NCI-H748 (cell line): Measurements from ENCODE around the gene NOL3.
A peak's percentile ranks its signal among the peaks of the same experiment; 100 is the strongest.

Source experiments
- DNase-seq: peaks from one replicate; lab custom pipeline; 2025; ENCODE audit not compliant: unreplicated experiment; lab: John Stamatoyannopoulos, UW

The NOL3 gene

DNA sequence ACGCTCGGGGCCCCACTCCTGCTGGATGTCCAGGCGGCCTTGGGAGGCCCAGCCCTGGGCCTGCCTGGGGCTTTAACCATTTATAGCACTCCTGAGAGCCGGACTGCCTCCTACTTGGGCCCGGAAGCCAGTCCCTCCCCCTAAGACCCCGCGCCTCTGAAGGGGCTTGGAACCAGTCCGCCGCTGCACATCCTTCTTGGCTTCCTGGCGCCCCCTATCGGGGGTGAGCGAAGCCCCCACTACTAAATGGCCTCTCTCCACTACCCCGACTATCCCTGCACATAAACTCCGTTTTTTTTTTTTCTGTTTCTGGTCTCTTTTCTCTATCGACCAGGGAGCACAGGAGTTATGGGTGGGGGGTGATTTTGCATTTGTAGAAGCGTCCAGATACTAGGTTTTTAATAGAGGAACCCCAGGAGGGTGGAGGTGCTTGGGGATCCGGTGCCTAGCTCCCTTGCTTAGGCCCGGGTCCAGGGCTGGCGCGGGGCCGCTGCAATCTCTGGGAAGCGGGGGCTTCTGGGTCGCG, 633 bp upstream of the NOL3 start:
- peak; percentile 66 for DNase-seq

DNA sequence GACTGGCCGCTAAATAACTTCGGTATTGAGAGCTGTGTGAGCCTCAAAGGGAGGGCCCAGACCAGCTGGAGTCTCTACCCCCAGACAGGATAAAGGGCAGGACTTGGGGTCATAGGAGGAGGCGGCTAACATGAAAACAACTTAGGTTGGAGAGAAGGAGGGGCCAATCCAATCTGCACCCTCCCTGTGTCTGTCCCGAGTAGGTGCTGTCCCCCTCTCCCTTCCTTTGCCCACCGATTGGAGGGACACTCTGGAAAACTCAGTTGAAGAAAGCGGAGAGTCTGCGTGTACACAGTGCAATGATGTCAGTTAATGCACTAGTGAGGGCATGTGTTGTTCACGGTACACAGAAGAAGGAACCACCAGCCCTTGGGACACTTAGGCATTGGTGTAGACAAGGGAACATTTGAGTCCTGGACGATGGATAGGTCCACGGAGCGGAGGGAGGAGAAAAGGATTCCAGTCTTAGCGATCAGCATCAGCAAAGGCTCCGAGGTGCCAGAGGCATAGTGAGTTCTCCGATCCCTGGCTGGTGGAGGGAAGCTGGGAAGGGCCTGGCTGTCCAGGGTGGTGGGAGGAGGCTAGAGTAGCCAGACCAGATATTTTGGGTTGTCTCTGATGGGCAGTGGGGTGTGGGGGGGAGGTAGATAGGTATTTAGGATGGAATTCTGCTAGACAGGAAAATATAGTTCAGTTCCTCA, 761 bp downstream of the NOL3 start:
- DNase-seq, result peak; percentile 4

DNA sequence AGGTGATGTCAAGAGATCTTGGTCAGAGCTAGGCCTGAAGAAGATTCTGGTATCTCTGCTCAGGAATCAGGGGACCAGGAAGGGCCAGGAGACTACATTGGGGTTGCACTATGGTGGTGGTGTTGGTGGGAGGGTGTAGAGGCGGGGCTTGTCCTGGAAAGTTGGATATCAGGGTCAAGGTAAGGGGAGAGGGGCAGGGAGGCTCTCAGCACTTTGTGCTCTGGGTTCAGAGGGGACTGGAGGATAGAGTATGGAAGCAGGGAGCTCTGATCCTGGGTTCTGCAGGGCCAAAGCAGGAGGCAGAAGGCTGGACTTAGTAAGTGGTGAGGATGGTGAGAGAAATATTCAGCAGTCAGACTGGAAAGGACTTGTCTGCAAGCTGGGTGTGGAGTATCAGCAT, 3.0 kb downstream of the NOL3 start:
- DNase-seq, result no peak

DNA sequence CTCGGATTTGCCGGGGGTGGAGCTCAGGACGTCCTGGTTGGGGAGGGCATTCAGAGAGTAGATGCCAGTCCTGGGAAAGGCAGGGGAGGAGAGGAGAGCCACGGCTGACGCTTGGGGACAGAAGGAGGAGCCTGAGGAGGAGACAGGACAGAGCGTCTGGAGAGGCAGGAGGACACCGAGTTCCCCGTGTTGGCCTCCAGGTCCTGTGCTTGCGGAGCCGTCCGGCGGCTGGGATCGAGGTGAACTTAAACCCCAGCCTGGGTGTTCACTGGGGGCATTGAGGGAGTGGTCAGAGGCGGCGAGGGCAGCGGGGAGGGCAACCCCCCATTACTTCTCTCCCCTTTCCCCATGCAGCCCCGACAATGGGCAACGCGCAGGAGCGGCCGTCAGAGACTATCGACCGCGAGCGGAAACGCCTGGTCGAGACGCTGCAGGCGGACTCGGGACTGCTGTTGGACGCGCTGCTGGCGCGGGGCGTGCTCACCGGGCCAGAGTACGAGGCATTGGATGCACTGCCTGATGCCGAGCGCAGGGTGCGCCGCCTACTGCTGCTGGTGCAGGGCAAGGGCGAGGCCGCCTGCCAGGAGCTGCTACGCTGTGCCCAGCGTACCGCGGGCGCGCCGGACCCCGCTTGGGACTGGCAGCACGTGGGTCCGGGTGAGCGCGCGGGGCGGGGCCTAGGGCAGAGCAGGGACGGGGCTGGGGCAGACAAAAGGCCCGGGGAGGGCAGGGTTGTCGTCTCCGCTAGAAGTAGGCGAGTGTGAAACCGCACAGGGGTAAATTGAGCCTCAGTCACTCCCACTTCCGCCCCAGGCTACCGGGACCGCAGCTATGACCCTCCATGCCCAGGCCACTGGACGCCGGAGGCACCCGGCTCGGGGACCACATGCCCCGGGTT, 3.7 kb downstream of the NOL3 start:
- peak; percentile 86 for DNase-seq

DNA sequence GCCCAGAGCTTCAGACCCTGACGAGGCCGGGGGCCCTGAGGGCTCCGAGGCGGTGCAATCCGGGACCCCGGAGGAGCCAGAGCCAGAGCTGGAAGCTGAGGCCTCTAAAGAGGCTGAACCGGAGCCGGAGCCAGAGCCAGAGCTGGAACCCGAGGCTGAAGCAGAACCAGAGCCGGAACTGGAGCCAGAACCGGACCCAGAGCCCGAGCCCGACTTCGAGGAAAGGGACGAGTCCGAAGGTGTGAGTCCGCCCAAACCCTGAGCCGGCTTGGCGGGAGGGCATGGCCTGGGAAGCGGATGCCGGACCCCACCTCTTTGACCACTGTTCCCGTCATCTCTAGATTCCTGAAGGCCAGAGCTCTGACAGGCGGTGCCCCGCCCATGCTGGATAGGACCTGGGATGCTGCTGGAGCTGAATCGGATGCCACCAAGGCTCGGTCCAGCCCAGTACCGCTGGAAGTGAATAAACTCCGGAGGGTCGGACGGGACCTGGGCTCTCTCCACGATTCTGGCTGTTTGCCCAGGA, 4.4 kb downstream of the NOL3 start:
- no peak for DNase-seq

DNA sequence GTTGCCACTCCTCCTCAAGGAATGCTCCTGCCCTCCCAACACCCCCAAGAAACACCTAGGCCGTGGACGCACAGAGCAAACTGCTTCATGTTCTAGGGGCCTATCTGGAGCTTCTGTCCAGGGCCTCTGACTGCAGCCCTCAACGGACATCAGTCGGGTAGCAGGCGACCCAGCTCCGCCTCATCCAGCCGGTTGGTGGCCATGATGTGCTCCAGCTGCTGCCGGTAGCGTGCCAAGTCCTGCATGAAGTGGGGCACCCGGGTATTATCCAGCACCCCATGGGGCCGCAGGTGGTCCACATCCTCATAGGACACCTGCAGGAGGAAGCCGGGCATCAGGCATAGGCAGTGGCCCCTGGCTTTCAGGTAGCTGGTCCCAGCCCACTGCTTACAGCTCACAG, 6.3 kb downstream of the NOL3 start:
- no peak for DNase-seq

DNA sequence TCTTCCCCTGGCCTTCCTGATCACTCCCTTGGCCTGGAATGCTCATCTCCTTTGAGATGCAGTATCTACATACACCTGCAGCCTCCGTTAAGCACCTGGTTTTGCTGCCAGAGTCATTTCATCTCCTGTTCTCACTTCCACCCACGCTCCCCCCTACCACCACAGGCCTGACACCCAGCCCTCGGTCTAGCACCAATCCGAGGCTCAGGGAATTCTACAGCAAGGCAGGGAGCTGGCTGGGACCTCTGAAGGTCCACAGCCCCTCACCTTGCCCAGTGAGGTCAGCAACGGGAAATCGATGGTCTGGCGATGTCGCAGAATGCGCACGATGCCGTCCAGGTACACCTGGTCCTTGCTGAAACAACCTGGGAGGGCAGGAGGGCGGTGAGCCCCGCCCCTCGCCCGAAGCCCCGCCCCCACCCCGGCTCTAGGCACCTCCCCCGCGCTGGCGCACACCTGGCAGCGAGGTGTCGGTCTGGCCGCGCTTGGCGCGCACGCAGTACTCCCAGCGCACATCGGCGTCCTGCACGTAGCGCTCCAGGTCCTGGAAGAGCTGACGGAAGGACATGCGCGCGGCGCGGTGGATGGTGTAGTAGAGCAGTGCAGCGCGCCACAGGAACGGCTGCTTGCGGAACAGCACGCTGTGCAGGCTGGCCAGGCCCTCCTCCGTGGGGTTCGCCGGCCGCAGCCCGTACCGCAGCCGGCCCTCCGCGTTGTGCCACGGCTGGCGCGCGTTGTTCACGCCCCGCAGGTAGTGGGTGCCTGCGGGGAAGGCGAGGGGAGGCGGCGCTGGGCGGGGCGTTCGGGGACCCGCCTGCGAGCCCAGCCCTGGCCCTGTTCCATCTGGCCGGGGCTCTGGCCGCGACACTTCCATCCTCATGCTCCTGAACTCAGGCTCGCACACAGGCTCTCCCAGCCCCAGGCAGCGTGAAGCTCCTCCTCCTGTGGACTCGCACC, 7.7 kb downstream of the NOL3 start:
- DNase-seq, result peak; percentile 95

DNA sequence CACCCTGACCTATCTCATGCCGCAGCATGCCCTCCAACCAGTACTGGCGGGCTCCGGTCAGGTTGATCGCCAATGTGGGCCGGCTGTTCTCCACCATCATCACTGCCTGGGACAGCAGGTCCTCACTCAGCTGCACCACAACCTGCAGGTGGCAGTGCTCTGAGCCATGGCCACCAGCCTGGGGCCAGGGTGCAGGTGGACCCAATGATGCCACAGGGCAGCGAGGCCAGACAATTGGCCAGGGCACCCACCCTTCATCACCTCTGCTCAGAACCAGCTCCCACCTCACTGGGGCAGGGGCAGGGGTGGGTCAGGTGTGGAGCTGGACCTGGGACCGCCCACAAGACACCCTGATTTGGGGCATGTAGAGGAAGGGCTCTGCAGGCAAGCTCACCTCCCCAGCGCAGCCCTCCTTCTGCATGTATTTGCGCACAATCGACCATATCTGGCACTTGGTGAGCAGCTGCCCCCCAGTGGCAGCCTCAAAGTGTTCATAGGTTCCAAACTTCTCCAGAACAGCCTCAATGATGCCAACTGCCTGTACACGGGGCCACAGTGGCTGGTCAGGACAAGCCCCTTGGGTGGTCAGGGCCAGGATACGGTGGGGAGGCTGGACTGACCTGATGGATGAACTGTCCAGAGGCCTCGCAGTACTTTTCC, 9.2 kb downstream of the NOL3 start:
- DNase-seq, result peak; percentile 3

DNA sequence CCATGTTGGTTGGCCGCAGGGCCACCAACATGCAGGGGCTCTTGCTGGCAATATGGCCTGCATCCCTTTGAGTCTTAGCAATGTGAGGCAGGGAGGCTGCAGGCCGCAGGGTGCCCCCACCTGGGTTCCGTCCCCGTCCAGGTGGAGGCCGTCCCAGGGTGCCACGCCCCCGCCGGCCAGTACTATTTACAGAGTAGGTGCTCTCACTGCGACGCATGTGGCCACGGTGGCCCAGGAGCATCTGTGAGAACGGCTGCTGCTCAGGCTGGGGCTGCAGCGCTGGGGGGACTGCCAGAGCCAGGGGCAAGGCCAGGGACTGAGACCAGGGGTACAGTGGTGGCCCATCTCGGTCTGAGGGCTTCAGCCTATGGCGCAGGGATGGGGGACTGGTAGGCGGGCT, 9.8 kb downstream of the NOL3 start:
- no peak for DNase-seq

DNA sequence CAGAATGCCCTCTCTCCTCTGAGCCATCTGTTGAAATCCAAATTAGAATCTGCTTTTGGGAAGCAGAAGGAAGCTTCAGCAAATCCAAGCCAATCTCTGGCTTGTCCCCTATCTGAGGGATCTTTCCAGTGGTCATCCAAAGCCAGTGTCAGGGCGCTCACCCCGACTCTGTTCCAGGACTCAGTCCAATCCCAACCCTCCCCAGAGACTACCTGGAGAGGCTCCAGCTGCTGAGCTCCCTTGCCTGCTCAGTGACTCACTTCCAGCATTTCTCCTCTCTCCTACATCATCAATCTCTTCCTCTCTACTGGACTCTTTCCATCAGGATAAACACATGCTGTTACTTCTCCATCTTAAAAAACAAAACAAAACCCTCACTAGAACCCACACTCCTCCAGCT, 11.0 kb downstream of the NOL3 start:
- DNase-seq, result no peak

DNA sequence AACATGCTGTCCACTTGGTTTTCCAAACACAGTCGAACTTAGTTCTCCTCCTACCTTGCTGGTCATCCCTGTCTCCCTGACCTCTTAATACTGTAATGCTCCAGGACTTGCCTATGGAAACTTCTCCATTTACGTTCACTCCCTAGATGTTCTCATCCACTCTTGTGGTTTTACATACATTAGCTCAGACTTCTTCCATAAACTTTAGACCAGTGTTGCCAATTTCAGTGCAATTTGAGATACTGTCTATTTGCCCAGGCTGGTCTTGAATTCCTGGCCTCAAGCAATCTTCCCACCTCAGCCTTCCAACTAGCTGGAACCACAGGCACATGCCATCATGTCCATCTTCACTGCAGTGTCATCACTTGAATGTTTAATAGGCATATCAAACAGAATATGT, 11.9 kb downstream of the NOL3 start:
- DNase-seq, result no peak

DNA sequence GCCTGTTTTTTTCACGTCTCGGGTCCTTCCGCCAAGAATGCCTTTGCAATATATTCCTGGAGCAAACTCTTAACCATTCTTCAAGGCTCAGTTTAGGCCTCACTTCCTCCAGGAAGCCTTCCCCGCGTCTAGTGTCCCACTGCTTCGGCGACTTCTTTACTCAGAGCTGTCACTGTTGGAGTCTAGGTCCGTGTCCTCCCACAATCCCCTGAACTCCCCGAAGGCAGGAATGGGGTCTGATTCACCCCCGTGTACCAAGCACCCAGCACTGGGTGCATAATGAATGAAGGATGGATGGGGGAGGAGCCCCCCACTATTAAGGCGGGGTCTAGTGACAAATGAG, 12.9 kb downstream of the NOL3 start:
- no peak for DNase-seq

DNA sequence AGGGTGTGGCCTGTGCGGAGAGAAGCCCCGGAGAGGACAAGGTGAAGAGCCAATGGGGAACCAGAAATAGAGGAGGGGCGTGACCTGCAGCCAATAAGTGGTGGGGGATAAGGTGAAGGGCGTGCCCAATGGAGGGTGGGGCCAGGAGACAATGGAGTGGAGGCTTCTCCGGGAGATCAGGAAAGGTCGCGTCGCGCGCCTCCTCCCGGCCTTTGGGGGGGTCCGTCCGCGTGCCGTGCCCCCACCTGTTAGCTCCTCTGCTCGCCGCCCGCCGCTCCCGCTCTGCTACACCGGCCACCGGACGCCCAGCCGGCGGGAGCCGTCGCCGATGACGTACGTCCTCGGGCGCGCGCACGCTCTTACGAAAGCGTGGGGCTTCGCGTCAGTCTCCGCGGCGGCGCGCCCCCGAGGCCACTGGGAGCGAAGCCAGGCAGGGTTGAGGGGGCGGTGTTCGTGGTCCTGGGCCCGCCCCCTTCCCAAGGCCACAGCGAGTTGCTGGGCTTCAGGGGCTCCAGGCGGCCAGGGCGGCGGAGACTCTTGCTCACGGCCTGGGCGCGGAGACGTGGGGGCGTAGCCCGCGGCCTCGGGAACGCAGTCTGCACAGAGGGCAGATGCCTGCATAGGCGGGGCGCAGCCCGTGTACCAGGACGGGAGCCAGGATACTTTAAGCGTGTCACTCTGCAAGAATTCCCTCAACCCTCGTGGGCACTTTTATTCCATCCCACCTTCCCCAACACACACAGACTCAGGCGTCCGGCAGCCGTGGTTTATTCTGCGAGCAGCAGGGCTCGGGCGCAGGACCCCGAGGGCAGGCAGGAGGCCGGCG, 13.5 kb downstream of the NOL3 start, which contains the start of gene MATCAP1:
Gene MATCAP1, minus strand, starts transcription at position 337 of the 826 bp plus-strand sequence. CDS start 3,353 bp downstream, outside the sequence.
- DNase-seq, result peak; percentile 96

DNA sequence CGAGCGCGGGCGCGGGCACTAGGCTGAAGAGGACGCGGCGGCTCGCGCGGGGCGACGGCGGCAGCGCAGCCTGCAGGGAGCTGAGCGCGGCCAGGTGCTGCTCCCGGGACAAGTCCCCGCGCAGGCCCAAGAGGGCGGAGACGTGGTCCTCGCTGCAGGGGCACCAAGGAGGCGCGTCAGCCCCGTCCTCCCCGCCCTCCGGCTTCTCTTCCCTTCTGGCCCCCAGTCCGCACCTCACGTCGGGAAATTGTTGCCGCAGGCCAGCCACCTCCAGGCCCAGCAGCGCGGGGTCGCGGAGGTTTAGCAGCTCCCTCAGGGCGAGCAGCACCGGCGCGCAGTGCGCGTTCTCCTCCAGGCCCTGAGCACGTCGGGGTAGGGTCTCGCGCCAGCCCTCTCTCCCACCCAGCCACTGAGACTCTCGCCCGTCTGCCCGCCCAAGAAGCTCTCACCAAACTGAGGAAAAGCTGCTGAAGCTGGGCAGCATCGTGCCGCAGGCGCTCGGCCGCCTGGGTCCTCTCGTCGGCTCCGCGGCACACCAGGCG, 14.2 kb downstream of the NOL3 start:
- DNase-seq, result peak; percentile 68

DNA sequence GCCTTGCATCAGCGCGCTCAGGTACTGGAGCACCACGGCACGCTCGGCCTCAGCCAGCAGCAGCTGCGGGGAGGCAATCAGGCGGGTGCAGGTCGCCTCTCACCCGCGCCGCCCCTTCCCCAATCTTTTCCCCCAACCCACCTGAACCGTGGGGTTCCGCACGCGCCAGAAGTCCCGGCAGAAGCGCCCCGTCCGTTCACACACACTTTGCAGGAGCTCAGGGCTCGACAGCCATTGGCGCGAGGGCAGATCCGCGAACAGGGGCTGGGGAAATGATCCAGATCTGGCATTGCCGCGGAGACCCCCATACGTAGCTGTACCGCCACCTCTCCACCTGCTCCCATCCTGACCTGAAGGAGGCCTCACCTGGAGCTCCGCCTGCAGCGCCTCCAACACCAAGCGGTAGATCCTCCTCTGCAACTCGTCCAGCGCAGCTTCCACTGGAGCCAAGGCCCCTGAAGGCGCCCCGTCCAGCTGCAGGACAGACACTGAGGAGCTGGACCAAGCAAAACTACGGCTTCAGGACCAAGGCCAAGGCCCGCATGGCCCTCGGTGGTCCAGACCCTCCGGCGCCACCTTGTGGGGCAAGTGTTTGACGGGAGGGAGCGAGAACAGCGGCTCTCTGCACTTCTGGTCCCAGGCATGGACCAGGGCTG, 14.8 kb downstream of the NOL3 start:
- peak; percentile 78 for DNase-seq

DNA sequence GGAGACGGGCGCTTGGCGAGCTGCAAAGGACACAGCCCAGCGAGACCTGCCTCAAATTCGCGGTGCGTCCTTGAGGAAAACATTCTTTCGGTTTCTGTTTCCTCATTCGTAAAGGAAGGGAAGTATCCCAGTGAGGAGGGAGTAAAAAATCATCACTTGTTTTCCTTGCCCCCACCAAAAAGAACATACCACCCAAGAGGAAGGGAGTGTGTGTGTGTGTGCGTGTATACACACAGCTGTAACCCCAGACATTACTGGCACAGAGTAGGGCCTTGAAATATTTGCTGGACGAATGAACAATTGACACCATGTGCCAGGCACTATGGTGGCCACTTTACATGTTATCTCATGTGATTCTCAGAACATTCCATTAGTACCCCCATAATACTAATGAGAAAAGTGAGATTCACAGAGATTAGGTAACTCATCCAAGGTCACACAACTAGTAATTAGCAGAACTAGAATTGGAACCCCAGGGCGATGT, 15.4 kb downstream of the NOL3 start:
- no peak for DNase-seq

DNA sequence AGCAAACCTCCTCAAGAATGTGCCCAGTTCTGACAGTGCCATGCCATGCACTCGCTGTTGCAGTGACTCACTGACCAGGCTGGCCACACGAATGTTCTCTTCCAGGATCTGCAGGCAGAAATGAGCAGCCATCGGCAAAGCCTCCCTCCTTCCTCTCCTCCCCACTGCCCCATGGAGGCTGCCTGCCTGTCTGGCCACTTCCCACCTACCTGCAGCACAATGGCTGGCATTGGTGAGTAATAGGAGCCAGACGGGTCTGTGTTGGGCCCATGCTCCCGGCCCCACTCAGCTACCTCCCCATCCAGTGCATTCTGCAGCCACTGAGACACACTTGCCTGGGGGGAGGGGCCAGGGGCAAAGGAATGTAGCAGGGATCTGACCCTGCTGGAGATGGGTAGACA, 16.2 kb downstream of the NOL3 start:
- no peak for DNase-seq

DNA sequence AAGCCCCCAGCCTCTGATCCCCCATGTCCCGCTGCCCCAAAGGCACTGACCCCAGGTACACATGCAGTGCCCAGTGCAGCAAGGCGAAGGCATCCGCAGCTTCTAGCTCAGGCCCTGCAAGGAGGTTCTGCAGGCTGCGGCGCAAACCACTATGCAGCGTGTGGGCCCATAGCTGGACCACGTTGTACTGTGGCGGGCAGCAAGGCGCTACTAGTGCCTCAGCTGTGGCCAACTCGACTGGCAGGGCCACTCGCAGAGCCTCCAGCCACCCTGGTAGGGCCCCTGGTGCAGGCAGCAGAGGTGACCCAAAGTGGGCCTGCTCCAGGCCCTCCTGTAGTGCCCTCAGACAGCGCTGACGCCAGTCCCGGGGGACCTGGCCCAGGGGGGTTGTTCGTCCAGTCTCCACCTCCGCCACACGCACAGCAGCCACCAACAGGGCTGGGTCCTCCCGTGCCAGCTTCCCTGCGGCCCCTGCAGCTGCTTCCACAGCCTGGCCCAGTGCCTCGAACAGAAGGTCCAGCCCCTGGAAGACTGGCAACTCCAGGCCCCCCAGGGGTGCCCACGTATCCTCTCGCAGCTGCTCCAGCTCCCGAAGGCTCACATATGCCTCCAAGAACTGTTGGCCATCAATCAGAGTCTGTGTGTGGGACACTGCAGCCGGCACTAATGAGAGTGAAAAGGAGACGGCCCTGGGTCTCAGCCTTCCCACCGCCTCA, 17.0 kb downstream of the NOL3 start:
- no peak for DNase-seq
